GM11168 (cell line): ENCODE measurements around the gene SSR4.
"Not testable (repeated sequence)": the region's sequence is repeated elsewhere in the genome, so short reads cannot be mapped to it uniquely, and the experiment has no call there.

Experiments used
- in situ Hi-C: fragments of 300-500 bp; cut with MboI; formaldehyde crosslinking; loops from one replicate; pipeline ENCODE4 v1.12.0; 2022; ENCODE audit warnings: low sequenced_read_pairs; ENCODE audit not compliant: unreplicated experiment

The SSR4 gene

GRCh38 chrX:153803211-153804099 is 9.0 kb downstream of the SSR4 start:
- in situ Hi-C loops, result no loop called here

- in situ Hi-C loops, result no loop called here
Observed at GRCh38 chrX:153804100-153804595, 9.7 kb downstream of the SSR4 start.

GRCh38 chrX:153804621-153805020 is 10.2 kb downstream of the SSR4 start:
- in situ Hi-C loops, result no loop called here

GRCh38 chrX:153805436-153805835 is 11.0 kb downstream of the SSR4 start:
- in situ Hi-C loops, result no loop called here

GRCh38 chrX:153806999-153807575 is 12.6 kb downstream of the SSR4 start:
- in situ Hi-C loops, result no loop called here

- in situ Hi-C loops, result no loop called here
Observed at GRCh38 chrX:153807976-153808375, 13.5 kb downstream of the SSR4 start.

GRCh38 chrX:153812220-153812619 is 17.8 kb downstream of the SSR4 start:
- in situ Hi-C loops, result no loop called here

- in situ Hi-C loops, result no loop called here
Observed at GRCh38 chrX:153813161-153813560, 18.7 kb downstream of the SSR4 start.

- in situ Hi-C loops, result no loop called here
Observed at GRCh38 chrX:153814591-153815315, 20.3 kb downstream of the SSR4 start.

GRCh38 chrX:153816831-153817690 is 22.6 kb downstream of the SSR4 start:
- in situ Hi-C loops, result no loop called here

- in situ Hi-C loops, result not testable (repeated sequence)
Observed at GRCh38 chrX:153818064-153818463, 23.6 kb downstream of the SSR4 start.

GRCh38 chrX:153818571-153819383 is 24.3 kb downstream of the SSR4 start:
- in situ Hi-C loops, result no loop called here

- in situ Hi-C loops, result no loop called here
Observed at GRCh38 chrX:153819384-153820040, 25.0 kb downstream of the SSR4 start.

GRCh38 chrX:153820601-153821000 is 26.1 kb downstream of the SSR4 start:
- in situ Hi-C loops, result no loop called here

- in situ Hi-C loops, result no loop called here
Observed at GRCh38 chrX:153821066-153821465, 26.6 kb downstream of the SSR4 start.

- in situ Hi-C loops, result no loop called here
Observed at GRCh38 chrX:153824348-153824747, 29.9 kb downstream of the SSR4 start.

- in situ Hi-C loops, result no loop called here
Observed at GRCh38 chrX:153825042-153825441, 30.6 kb downstream of the SSR4 start.

- in situ Hi-C loops, result no loop called here
Observed at GRCh38 chrX:153827016-153827415, 32.5 kb downstream of the SSR4 start.

GRCh38 chrX:153827903-153828302 is 33.4 kb downstream of the SSR4 start:
- in situ Hi-C loops, result no loop called here
